HS-5 (cell line): Measurements from ENCODE around the gene CCT2.
A peak's percentile ranks its signal among the peaks of the same experiment; 100 is the strongest.

Source experiments
- DNase-seq: peaks from one replicate; pipeline ENCODE4 v3.0.0-alpha.2; 2012; ENCODE audit warnings: low read depth

The CCT2 gene

GRCh38 chr12:69585189-69586062 is at the start of gene CCT2:
TSS of gene CCT2 (plus strand) at chr12:69585459. CDS start at chr12:69585522, 63 bp downstream.
- DNase-seq, result peak; percentile 87

- DNase-seq, result no peak
These were observed 44.3 kb upstream of the CCT2 start for GRCh38 chr12:69540987-69541386.

GRCh38 chr12:69544087-69544486 is 41.2 kb upstream of the CCT2 start:
- DNase-seq, result no peak

GRCh38 chr12:69545081-69545480 is 40.2 kb upstream of the CCT2 start:
- DNase-seq, result no peak

GRCh38 chr12:69546693-69547438 is 38.4 kb upstream of the CCT2 start:
- no peak for DNase-seq

- DNase-seq, result no peak
These were observed 36.6 kb upstream of the CCT2 start for GRCh38 chr12:69548687-69549086.

- DNase-seq, result no peak
These were observed 34.5 kb upstream of the CCT2 start for GRCh38 chr12:69550569-69551350.

GRCh38 chr12:69553628-69554248 is 31.5 kb upstream of the CCT2 start:
- DNase-seq, result no peak

GRCh38 chr12:69555461-69555860 is 29.8 kb upstream of the CCT2 start:
- peak; percentile 98 for DNase-seq

- no peak for DNase-seq
These were observed 28.9 kb upstream of the CCT2 start for GRCh38 chr12:69556383-69556782.

GRCh38 chr12:69563166-69563762 is 22.0 kb upstream of the CCT2 start:
- no peak for DNase-seq

- no peak for DNase-seq
These were observed 18.7 kb upstream of the CCT2 start for GRCh38 chr12:69566603-69567002.

GRCh38 chr12:69569236-69569635 is 16.0 kb upstream of the CCT2 start:
- DNase-seq, result peak; percentile 72

GRCh38 chr12:69570000-69570516 is 15.2 kb upstream of the CCT2 start:
- DNase-seq, result peak; percentile 76

GRCh38 chr12:69570545-69571399 is 14.5 kb upstream of the CCT2 start:
- no peak for DNase-seq

- DNase-seq, result no peak
These were observed 9.9 kb upstream of the CCT2 start for GRCh38 chr12:69575346-69575745.

- DNase-seq, result no peak
These were observed 7.0 kb upstream of the CCT2 start for GRCh38 chr12:69578283-69578682.

- DNase-seq, result no peak
These were observed 6.2 kb upstream of the CCT2 start for GRCh38 chr12:69579029-69579428.

- no peak for DNase-seq
These were observed 5.2 kb upstream of the CCT2 start for GRCh38 chr12:69580074-69580473.

GRCh38 chr12:69583203-69583602 is 2.1 kb upstream of the CCT2 start:
- no peak for DNase-seq
